ENCODE data around the gene NFKBIE.

- TF ChIP-seq, protein P1, sequence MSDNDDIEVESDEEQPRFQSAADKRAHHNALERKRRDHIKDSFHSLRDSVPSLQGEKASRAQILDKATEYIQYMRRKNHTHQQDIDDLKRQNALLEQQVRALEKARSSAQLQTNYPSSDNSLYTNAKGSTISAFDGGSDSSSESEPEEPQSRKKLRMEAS (IDR thresholded peaks at IDR 0.05): peak; percentile 86
- TF ChIP-seq EP300 (IDR thresholded peaks at IDR 0.05; ENCODE audit: borderline replicate concordance) (no peak), RAD21 (IDR thresholded peaks at IDR 0.05; ENCODE audit: low read depth) (peak; percentile 47; the same call in 1 of the 2 replicates), NFIC (IDR thresholded peaks at IDR 0.05) (peak; percentile 56; the same call in 1 of the 2 replicates), YY1 (IDR thresholded peaks at IDR 0.05; ENCODE audit: low read depth) (peak; percentile 14; the same call in 1 of the 2 replicates), TEAD4 (IDR thresholded peaks at IDR 0.05) (no peak; the same call in 1 of the 2 replicates), TAF1 (IDR thresholded peaks at IDR 0.05; ENCODE audit: low read depth) (peak; percentile 57; the same call in 1 of the 2 replicates), ZBTB7A (IDR thresholded peaks at IDR 0.05; ENCODE audit: low read depth) (peak; percentile 97), CEBPB (IDR thresholded peaks at IDR 0.05) (no peak), EGR1 (IDR thresholded peaks at IDR 0.05) (no peak), USF1 (IDR thresholded peaks at IDR 0.05) (peak; percentile 99)
- TF ChIP-seq, protein P2, sequence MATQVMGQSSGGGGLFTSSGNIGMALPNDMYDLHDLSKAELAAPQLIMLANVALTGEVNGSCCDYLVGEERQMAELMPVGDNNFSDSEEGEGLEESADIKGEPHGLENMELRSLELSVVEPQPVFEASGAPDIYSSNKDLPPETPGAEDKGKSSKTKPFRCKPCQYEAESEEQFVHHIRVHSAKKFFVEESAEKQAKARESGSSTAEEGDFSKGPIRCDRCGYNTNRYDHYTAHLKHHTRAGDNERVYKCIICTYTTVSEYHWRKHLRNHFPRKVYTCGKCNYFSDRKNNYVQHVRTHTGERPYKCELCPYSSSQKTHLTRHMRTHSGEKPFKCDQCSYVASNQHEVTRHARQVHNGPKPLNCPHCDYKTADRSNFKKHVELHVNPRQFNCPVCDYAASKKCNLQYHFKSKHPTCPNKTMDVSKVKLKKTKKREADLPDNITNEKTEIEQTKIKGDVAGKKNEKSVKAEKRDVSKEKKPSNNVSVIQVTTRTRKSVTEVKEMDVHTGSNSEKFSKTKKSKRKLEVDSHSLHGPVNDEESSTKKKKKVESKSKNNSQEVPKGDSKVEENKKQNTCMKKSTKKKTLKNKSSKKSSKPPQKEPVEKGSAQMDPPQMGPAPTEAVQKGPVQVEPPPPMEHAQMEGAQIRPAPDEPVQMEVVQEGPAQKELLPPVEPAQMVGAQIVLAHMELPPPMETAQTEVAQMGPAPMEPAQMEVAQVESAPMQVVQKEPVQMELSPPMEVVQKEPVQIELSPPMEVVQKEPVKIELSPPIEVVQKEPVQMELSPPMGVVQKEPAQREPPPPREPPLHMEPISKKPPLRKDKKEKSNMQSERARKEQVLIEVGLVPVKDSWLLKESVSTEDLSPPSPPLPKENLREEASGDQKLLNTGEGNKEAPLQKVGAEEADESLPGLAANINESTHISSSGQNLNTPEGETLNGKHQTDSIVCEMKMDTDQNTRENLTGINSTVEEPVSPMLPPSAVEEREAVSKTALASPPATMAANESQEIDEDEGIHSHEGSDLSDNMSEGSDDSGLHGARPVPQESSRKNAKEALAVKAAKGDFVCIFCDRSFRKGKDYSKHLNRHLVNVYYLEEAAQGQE (IDR thresholded peaks at IDR 0.05; ENCODE audit: low read depth): no peak; the same call in 1 of the 2 replicates
Observed at GRCh38 chr6:44257025-44257752, 8.2 kb downstream of the NFKBIE start, which contains the start of gene SLC35B2.

All from Ishikawa (cell line).